NCI-H146 treated with DMSO at 0.1 percent for 48 hours (cell line): ENCODE data around the gene FAAP20.
A peak's percentile ranks its signal among the peaks of the same experiment; 100 is the strongest.

Experiments
- DNase-seq: peaks from one replicate; lab custom pipeline; 2025; ENCODE audit not compliant: unreplicated experiment; lab: John Stamatoyannopoulos, UW

Gene FAAP20

GRCh38 chr1:2212532-2213491 lies 18.2 kb upstream of the FAAP20 start:
- peak; percentile 49 for DNase-seq

GRCh38 chr1:2212274-2212531 lies 17.6 kb upstream of the FAAP20 start:
- DNase-seq, result peak; percentile 33

- no peak for DNase-seq
Measured at GRCh38 chr1:2210786-2211185, 16.2 kb upstream of the FAAP20 start.

GRCh38 chr1:2210084-2210653 lies 15.6 kb upstream of the FAAP20 start:
- no peak for DNase-seq

- no peak for DNase-seq
Measured at GRCh38 chr1:2209400-2210083, 15.0 kb upstream of the FAAP20 start.

- no peak for DNase-seq
Measured at GRCh38 chr1:2208309-2209239, 14.0 kb upstream of the FAAP20 start.

- no peak for DNase-seq
Measured at GRCh38 chr1:2206813-2207487, 12.4 kb upstream of the FAAP20 start.

- DNase-seq, result peak; percentile 25
Measured at GRCh38 chr1:2205191-2205952, 10.8 kb upstream of the FAAP20 start.

- DNase-seq, result peak; percentile 7
Measured at GRCh38 chr1:2204415-2205190, 10.0 kb upstream of the FAAP20 start.

- no peak for DNase-seq
Measured at GRCh38 chr1:2203671-2204414, 9.3 kb upstream of the FAAP20 start.

GRCh38 chr1:2202843-2203601 lies 8.4 kb upstream of the FAAP20 start:
- no peak for DNase-seq

GRCh38 chr1:2202008-2202575 lies 7.5 kb upstream of the FAAP20 start:
- no peak for DNase-seq

- DNase-seq, result no peak
Measured at GRCh38 chr1:2201062-2201461, 6.5 kb upstream of the FAAP20 start.

GRCh38 chr1:2200308-2200943 lies 5.9 kb upstream of the FAAP20 start:
- DNase-seq, result no peak

- peak; percentile 55 for DNase-seq
Measured at GRCh38 chr1:2199042-2199810, 4.7 kb upstream of the FAAP20 start.

GRCh38 chr1:2198571-2198970 lies 4.0 kb upstream of the FAAP20 start:
- DNase-seq, result no peak
